GM18505 (cell line): Measurements from ENCODE around the gene RAP1GDS1.
"Not testable (repeated sequence)": the region's sequence is repeated elsewhere in the genome, so short reads cannot be mapped to it uniquely, and the experiment has no call there.

Source experiments
- ATAC-seq: cut with Tn5 transposase; IDR thresholded peaks from one replicate; pipeline ENCODE4 v1.9.1; 2021; ENCODE audit not compliant: unreplicated experiment
- POLR2A ChIP-seq: IDR thresholded peaks from 4 replicates; pipeline ENCODE4 v1.6.1; 2011; ENCODE audit warnings: borderline replicate concordance; ENCODE audit not compliant: insufficient read depth, insufficient read length; ENCODE audit errors: extremely low read depth

The RAP1GDS1 gene

DNA sequence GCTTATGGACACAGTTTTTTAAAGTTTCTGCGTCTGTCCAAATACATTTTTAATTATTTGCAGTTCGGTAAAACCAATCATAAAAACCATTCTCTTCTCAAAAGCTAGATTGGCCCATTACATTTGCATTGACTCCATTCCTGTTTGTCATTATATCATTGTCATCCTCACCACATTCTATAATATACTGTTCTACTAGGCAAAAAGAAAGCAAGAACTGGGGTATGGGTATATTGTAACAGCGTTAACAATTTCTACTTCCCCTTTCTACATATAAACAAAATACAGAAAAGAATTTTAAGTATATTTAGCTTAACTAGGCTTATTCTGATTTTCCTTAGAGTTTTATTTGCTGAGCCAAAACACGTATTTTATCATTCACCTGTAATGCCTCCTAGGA lies 91.8 kb downstream of the RAP1GDS1 start:
- no peak for TF ChIP-seq POLR2A
- ATAC-seq, result no peak

DNA sequence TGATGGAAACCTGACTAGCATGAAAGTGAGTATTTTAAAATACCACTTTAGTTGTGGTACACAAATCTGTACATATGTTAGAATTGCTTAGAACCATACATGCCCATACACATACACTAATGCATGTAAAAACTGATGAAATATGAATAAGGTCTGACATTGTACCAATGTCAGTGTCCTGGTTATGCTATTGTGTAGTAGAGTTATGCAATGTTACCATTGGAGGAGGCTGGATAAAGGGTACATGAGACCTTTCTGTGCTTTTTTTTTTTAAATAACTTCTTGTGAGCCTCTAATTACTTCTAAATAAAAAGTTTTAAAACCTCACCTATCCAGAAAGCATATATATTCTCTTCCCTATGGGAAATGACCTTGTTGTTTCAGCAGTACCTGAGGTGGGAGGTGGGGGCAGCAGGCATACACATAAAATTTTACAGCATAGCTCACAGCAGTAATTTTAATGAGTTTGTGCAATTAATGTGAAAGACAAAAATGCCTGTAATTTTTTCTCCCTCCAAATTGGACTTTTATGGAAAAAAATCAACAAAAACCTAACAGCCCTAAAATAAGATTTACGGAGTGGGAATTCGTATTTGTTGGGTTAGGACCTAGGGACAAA lies 97.6 kb downstream of the RAP1GDS1 start:
- no peak for ATAC-seq
- no peak for TF ChIP-seq POLR2A

DNA sequence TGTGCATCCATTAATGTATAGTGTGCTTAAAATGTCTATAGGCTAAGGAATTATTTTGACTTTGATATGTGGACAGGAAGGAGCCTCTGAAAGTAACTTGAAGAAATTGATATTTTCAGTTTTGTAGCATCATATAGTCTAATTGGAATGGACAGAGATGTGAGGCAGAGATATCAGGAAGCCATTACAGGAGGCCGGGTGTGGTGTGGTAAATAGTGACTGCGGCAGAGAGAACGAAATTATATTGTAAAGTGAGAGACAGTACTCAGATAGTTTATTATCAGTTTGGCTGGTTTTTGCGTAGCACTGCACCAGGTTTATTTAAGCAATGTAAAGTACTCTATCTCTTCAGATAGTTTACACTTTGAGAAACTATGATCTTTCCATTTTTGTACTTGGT lies 98.5 kb downstream of the RAP1GDS1 start:
- ATAC-seq, result no peak

DNA sequence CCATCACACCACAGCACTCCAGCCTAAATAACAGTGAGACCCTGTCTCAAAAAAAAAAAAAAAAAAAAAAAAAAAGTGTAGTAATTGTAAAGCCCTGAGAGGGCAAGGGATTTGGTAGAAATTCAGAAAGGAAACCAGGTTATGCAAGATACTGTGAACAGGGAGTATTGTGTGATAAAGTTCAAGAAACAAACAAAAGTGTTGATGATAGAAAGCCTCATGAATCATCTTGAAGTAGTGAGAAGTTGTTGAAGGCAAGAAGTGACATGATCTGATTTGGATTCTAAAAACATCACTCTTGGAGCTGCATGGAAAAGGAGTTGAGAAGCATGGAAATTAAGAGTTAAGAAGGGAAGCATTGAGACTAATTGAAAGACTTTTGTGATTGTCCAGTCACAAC lies 102.2 kb downstream of the RAP1GDS1 start:
- no peak for TF ChIP-seq POLR2A

More for the DNA sequence above, 98.5 kb downstream of the RAP1GDS1 start:
- no peak for TF ChIP-seq POLR2A

DNA sequence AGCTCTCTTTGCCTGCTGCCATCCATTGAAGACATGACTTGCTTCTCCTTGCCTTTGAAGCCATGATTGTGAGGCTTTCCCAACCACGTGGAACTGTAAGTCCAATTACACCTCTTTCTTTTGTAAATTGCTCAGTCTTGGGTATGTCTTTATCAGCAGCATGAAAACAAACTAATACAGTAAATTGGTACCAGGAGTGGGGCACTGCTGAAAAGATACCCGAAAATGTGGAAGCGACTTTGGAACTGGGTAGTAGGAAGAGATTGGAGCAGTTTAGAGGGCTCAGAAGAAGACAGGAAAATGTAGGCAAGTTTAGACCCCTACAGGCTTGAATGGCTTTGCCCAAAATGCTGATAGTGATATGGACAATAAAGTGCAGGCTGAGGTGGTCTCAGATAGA lies 105.1 kb downstream of the RAP1GDS1 start:
- ATAC-seq, result not testable (repeated sequence)

More for the DNA sequence above, 102.2 kb downstream of the RAP1GDS1 start:
- no peak for ATAC-seq

DNA sequence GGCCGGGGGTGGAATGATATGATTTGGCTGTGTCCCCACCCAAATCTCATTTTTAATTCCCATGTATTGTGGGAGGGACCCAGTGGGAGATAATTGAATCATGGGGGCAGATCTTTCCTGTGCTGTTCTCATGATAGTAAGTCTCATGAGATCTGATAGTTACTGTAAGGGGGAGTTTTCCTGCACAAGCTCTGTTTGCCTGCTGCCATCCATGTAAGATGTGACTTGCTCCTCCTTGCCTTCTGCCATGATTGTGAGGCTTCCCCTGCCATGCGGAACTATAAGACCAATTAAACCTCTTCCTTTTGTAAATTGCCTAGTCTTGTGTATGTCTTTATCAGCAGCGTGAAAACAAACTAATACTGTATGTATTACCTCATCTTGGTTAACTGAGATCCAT lies 106.8 kb downstream of the RAP1GDS1 start:
- not testable (repeated sequence) for ATAC-seq

DNA sequence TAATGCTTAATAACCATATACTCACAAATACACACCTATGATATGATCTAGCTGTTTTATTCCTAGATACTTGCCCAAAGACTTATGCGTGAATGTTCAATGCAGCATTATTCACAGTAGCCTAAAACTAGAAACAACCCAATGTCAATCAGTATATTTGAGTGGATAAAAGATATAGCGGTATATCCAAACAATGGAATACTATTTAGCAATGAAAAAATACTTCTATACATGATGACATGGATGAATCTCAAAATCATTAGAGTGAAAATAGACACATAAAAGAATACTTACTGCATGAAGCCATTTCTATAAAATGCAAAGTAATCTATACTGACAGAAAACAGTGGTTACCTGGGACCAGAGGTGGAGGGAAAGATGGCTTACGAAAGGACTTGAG lies 108.1 kb downstream of the RAP1GDS1 start:
- ATAC-seq, result no peak
- TF ChIP-seq POLR2A, result no peak

DNA sequence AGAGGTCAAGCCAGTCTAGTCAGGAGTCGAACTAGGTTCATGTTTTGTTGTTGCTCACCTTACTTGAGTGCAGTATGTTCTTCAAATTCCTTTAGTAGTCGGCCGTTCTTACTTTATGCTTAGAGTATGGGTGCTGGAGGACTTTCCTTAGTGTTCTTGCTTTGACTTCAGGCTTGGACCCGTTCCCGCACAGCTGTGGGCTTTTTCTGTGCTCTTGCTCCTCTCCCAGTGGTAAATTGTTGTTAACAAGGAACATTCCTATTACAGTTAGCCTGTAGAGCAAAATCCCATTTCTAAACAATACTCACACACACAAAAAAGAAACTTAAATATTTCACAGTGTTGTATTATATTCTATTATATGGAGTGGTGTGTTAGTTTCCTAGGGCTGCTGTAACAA lies 113.5 kb downstream of the RAP1GDS1 start:
- ATAC-seq, result no peak
- TF ChIP-seq POLR2A, result no peak

DNA sequence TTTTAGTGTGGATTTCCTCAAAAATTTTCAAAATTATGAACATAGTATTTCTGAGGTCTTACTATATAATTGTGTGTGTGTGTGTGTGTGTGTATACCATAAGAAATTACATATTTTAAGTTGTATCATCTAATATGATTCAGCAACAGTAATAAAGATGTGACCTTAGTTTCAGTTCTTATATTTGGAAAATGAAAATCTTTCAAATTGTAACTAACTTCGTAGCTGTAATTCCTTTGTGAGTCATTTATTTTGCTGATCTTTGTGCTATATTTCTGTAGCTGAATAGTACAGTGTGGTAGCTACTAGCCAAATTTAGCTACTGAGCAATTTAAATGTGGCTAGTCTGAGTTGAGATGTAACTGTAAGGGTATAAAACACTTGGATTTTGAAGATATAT lies 116.4 kb downstream of the RAP1GDS1 start:
- ATAC-seq, result peak; percentile 62
- TF ChIP-seq POLR2A, result no peak

DNA sequence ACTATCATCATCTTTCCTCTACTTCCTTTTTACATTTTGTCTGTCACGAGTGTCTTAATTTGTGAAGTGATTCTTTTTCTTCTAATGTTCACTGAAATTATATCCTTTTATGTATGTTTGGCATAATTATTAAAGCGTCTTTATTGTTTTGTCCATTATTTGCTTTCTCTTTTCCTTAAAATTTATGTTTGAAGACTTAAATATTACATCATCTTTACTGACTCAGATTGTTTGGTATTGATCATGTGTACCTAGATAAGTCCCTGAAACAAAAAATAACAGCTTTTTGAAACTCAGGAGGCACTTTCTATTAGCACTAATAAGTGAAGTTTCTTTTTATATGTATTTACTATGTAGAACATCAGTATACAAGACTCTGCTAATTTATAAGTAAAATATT lies 120.1 kb downstream of the RAP1GDS1 start:
- ATAC-seq, result no peak
- no peak for TF ChIP-seq POLR2A

DNA sequence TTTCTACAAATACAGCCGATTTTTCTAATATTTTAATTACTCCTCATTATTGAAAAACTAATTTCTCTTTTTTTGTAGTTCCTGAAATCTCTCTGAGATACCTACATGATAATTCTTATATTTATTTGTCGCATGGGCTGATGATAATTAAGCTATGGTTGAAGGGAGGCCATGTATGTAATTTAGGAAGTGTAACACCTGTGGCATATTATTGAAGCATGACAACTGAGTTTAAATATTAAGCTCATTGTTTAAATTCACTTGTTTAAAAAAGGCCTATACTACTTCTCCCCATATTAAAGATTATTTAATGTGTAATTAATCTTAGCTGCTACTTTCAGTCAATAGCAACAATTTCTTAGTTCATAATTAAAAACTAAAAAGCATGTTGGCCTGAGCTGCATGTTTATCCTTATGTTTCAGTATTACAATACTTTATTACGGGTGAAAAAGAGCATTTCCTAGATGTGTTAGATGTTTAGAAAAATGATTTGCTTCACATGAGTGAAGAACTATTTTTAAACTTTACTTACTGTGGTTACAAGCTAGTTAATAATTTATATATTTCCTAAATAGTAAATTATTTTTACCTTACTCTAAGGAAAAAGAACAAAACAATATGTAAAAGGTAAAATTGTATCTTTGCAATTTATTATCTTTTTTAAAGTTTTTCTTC lies 122.4 kb downstream of the RAP1GDS1 start:
- no peak for TF ChIP-seq POLR2A
- no peak for ATAC-seq

DNA sequence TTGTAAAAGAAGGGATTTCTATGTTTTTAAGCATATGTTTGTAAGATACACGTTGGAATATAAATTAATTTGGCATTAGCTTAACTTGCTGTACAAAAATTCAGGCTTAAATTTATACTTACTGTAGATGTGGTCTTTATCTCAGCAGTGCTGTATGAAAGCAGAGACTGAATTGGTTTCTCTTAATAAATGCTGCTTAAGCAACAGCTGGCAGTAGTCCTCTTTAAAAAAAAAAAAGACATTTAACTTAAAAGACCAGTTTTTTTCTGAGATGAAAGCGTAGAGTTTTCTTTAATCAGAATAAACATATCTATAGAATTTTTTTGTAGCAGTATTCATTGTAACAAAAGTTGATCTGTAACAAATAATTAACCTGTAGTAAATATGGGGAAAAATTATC lies 124.6 kb downstream of the RAP1GDS1 start:
- TF ChIP-seq POLR2A, result no peak
- no peak for ATAC-seq

DNA sequence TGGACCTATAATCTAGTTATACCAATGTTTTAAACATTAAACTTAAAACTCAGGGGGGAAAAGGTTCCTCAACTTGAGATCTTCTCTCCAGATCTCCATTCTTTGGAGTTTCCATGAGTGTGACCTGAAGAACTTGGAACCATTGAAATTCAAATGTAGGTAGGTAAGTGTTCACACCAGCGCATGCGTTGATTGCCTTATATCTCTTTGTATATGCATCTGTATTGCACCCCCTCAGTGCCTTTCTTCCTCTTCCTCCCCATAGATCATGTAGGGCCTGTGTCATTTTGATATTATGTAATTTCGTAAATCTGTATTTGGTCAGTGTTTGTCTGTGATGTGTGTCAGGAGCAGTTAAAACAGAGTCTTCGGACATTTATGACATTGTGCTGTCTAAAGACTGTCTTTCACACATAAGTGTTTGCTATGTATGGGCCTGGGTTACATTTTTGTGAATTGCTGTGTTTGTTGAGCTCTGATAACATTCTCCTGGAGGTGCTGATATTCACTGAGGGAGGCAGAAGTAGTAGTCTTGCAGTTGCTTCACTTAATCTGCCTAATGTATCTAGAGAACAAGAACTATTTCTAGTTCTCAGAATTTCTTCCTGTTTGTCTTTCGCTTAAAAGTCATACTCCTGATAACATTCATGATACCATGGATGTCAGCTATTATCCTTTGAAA lies 126.3 kb downstream of the RAP1GDS1 start:
- no peak for ATAC-seq
- TF ChIP-seq POLR2A, result no peak

DNA sequence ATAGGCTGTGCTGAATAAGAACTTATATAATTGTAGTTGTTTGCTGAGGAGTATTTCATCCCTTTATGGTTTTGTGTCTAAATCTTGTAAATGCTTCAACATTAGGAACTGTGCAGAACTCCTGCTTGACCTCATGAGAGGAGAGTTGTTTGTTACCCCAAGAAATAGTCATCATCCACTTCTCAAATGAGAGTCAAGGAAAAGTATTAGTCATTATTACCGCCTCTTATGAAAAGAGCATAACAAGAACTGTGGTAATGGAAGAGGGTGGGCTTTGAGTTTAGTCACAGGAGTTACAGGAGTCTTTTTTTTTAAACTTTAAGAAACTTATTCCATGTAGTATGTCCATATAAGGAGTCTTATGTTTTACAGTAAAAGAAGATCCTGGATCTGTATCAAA lies 132.9 kb downstream of the RAP1GDS1 start:
- no peak for ATAC-seq

More for the DNA sequence above, 132.9 kb downstream of the RAP1GDS1 start:
- no peak for TF ChIP-seq POLR2A
